GM18951 (cell line): ENCODE measurements around the gene PRKCB.

Source experiments
- POLR2A ChIP-seq: IDR thresholded peaks from 4 replicates; pipeline ENCODE4 v1.6.1; 2011; ENCODE audit warnings: mild to moderate bottlenecking; ENCODE audit not compliant: insufficient read length, insufficient read depth; ENCODE audit errors: extremely low read depth
- in situ Hi-C: fragments of 300-500 bp; cut with MboI; formaldehyde crosslinking; loops from one replicate; pipeline ENCODE4 v1.12.0; 2022; ENCODE audit warnings: low sequenced_read_pairs, mixed read lengths, inconsistent platforms; ENCODE audit not compliant: unreplicated experiment

PRKCB gene

DNA sequence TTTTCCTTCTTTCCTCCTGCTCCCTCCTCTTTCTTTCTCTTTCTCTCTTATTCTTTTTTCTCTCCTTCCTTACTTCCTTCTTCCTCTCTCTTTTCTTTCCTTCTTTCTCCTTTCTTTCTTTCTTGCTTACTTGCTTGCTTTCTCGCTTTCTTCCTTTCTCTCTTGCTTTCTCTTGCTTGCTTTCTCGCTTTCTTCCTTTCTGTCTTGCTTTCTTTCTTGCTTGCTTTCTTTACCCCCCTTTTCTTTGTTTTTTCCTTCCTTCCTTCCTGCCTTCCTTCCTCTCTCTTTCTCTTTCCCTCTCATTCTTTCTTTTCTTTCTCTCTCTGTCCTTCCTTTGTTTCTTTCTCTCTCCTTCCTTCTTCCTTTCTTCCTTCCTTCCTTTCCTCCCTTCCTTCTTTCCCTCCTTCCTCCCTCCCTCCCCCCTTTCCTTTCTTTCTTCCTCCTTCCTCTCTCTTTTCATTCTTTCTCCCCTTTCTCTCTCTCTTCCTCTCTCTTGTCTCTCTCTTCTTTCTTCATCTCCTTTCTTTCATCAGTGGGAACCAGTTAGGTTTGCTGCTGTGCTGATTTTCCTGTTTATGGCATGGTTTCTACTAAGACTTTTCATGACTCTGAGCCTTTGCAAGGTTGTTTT, 277.4 kb downstream of the PRKCB start:
- in situ Hi-C loops: no loop called here
- no peak for TF ChIP-seq POLR2A

DNA sequence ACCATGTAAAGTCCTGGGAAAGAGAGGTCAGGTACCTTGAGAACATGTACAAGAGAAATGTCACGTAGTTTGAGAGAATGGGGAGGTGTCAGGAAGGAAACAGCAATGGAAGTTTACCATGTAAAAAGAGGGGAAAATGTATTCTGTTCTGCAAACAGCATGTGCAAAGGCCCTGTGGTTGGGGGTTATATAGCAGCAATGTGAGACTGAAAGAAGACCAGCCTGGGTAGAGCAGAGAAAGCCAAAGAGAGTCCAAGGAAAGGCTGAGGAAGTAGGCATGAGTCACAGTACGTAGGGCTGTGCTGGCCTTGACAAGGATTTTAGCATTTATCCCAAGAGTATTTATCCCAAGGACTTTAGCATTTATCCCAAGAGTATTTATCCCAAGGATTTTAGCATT, 279.1 kb downstream of the PRKCB start:
- in situ Hi-C loops: no loop called here
- TF ChIP-seq POLR2A: no peak

DNA sequence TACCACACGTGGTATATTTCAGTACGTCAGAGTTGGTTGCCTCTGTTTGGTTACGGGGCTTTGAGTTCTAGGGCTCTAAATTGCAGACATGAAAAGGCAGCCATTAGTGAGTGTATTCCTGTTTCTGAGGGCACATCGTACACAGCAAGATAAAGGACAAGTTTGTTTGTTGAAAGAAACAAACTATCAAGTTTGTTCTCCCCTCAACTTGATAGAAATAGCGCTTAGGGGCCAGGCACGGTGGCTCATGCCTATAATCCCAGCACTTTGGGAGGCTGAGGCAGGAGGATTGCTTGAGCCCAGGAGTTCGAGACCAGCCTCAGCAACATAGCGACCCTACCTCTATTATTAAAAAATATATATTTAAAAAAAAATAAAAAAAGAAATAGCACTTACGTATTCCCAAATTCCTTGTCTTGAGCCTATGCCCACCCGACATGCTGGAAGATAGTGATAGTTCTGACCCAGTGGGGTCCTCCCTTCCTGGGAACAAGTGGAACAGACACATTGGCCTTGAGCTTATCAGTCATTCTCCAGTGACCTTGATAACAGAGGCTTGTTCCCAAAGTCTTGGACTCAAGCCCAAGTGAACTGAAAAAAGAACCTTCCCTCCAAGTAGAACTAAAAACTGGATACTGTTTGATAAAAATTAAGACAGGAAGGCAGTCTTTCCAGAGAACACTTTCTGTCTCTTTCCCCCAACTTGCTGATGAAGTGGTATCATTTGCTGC, 280.4 kb downstream of the PRKCB start:
- TF ChIP-seq POLR2A: no peak
- in situ Hi-C loops: no loop called here

DNA sequence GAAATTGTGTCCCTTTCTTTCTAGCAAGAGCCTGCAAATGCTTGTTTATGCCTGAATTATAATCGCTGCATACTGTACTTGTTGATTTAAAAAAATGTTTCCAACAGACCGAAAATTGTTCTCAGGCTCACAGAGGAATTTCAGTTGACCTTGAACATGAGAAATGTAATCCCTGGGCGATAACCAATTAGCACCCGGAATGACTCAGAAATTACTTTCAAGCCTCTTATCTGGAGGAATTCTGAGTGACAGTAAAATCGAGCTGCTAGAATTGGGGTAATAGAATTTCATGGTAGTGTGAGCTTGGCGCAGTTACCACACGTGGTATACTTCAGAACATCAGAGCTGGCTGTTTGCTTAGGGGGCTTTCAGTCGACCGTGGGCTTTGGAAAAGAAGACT, 281.2 kb downstream of the PRKCB start:
- in situ Hi-C loops: no loop called here

DNA sequence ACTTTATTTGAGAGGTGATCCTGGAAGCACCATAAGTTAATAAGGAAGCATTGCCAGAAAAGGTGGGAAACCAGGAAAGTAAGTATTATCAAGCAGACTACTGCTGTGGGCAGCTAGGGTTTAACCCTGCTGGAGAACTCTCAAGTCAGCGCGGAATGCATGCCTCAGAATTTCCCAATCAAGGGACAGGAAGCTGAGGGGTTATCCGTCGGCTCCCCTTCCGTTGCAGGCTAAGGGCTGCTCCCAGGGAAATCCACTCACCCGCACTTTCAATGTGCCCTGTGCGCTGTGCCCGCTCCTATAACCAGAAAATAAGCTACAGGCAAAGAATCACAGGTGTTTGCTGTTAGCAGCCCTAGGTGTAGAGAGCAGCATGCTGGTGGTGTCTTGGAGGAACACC, 281.9 kb downstream of the PRKCB start:
- TF ChIP-seq POLR2A: no peak
- in situ Hi-C loops: no loop called here

More for the DNA sequence above, 281.2 kb downstream of the PRKCB start:
- TF ChIP-seq POLR2A: no peak

DNA sequence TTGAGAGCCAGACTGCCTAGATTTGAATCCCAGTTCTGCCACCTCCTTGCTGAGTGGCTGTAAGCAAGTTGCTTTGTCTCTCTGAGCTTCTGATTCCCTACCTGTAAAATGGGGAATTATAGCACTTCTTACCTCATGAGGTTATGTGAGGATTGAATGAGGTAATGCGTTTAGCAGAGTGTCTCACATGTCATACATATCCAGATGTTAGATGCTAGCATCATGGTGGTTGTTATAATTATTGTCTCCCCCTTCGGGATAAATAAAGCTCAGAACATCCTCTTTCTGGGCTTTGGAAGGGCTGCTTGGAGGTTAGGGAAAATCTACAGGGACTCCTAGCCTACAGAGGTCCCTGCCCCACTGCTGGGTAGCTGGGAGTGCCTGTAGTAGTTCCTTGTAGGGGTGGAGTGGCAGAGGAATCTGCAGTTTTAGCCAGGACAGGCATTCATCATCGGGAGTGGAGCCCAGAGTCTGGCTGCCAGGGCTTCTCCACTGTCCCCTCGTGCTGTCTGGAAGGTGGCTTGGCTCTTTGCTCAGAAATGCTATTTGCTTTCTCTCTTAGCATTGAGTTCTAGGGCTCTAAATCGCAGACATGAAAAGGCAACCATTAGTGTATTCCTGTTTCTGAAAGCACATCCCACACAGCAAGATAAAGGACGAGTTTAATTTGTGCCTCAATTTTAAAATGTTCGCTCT, 282.5 kb downstream of the PRKCB start:
- in situ Hi-C loops: no loop called here
- TF ChIP-seq POLR2A: no peak

DNA sequence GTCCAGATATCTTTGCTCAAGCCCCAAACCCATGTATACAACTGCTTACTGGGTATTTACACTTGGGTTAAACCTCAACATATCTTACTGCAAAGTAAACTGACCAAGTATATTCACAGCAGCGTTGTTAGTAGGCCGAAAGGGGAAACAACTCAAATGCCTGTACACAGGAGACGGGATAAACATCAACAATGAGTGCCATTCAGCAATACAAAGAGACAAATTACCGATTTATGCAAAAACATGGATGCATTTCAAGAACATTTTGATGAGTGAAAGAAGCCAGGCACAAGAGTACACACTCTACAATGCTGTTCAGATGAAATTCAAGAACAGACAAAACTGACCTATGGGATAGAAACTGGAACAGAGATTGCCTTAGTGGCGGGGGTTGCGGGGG, 284.0 kb downstream of the PRKCB start:
- TF ChIP-seq POLR2A: no peak
- in situ Hi-C loops: no loop called here

DNA sequence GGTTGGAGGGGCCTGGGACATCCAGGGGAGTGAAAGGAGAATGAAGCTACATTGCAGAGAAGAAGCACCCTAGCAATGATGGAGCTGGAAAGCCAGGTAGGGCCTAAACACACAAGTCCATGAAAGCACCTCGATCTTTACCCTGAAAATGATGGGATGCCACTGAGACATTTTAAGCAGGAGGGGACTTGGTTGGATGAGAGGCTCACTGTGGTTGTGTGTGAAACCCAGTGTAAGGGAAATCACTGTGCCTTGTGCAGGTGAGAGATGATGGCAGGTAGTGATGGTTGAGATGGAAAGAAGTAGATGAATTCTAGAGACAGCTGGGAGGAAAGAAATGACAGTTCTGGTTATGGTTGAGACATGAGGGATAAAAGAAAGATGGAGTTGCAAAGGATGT, 287.5 kb downstream of the PRKCB start:
- in situ Hi-C loops: no loop called here
- TF ChIP-seq POLR2A: no peak

DNA sequence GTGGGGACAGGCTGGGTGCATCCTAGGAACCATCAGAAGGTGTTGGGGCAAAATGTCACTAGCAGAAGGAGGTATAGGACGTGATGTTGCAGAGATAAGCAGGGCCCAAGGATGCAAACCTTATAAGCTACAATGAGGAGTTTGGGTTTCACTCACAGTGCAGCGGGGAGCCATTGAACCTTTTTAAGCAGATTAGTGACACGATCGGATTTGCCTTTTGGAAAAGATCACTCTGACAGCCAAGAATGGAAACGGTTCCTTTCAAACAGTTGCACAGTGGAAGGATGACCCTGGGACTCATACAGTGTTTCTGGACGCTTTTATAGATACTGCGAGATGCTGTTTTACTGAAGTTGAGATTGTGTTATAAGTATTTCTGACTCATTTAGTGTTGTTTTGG, 288.5 kb downstream of the PRKCB start:
- in situ Hi-C loops: no loop called here
- no peak for TF ChIP-seq POLR2A

DNA sequence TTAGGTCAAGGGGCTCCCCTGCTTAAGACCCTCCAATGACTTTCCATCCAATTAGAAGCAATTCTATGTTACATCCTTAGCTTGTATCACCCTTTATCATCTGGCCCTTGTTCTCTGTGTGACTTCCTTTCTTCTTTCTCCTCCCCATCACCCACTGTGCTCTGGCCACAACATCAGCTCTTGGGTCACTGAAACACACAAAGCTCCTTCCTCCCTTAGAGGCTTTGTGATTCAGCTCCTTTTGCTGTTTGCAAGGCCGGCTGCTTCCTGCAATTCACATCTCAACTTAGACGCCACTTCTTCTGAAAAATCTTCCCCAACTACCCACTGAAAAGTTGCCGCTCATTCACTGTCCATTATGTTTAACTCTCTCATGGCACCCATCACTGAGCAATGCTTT, 289.4 kb downstream of the PRKCB start:
- in situ Hi-C loops: no loop called here
- no peak for TF ChIP-seq POLR2A

DNA sequence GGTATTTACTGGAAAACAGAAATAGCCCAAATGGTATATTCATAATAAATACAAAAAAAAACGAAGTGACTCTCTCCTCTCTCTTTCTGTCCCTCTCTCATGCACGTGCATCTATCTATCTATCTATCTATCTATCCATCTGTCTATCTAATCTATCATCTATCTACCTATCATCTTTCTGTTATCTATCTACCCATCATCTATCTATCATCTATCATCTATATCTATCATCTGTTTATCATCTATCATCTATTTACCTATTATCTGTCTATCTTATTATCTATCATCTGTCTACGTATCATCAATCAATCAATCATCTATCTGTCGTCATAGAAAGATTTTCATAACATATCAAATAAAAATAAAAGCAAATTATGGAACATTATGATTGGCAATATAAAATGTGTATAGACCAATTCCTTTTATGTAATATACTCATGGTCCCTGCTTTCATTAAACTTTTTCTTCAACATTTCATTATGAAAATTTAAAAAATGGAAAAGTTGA, 293.7 kb downstream of the PRKCB start:
- in situ Hi-C loops: no loop called here

DNA sequence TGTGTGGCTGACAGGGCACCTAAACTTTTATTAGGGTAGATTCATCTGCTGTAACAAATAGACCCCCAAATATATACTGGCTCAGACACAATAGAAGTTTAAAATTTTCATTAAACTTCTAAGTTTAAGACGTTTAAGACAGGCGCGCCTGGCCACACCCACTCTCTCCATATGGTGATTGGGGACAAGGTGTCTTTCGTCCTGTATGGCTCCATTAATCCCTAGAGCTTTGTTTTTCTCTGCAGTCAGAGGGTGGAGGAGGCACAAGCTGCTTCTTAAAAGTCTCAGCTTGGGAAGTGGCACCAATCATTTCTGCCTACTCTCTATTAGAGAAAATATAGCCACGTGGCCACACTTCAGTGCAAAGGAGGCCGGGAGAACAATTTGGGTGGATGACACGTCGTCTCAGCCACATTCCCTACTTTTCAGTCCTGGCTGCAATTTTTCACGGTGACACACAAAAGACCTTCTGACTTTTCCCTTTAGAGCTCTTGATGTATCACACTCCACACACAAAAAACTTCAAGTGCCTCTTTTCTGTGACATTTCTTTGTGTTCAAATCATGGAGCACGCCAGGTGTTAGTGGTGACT, 294.8 kb downstream of the PRKCB start:
- in situ Hi-C loops: no loop called here
- TF ChIP-seq POLR2A: no peak

More for the DNA sequence above, 293.7 kb downstream of the PRKCB start:
- no peak for TF ChIP-seq POLR2A

DNA sequence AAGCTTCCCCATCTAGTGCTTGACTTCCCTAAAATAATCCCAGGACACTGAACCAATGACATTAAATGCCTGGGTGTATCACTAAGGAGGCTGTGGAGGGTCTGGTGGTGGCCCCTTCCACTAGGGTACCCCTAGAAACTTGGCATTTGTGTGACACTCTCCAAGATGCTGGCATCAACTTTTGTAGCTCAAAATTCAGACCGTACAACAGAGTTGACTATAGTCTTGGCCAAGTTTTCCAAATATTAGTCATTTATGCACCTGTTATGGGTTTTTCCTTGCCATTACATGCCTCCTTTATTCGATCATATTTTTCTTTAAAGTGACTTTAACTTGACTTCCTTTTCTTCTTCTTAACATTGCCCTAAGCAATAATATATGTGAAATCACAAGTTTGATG, 295.5 kb downstream of the PRKCB start:
- in situ Hi-C loops: no loop called here
- no peak for TF ChIP-seq POLR2A
